Nephron progenitor cell (in vitro differentiated cells): ENCODE measurements around the gene HAL.

ENCODE experiments used
- DNase-seq: peaks from one replicate; pipeline ENCODE4 v3.0.0; 2021
- H3K27ac Mint-ChIP-seq: 2 replicates; pipeline ENCODE4 v1.8.0; 2021; ENCODE audit warnings: mild to moderate bottlenecking, moderate library complexity, mixed read lengths
- H3K27me3 Mint-ChIP-seq: 2 replicates; pipeline ENCODE4 v1.8.0; 2021; ENCODE audit warnings: mild to moderate bottlenecking, low read depth, mixed read lengths; ENCODE audit not compliant: poor library complexity
- H3K36me3 Mint-ChIP-seq: 2 replicates; pipeline ENCODE4 v1.8.0; 2021; ENCODE audit warnings: low read depth, mixed read lengths
- H3K4me1 Mint-ChIP-seq: 2 replicates; pipeline ENCODE4 v1.8.0; 2021; ENCODE audit warnings: mixed read lengths
- H3K4me3 Mint-ChIP-seq: 2 replicates; pipeline ENCODE4 v1.8.0; 2021; ENCODE audit warnings: mild to moderate bottlenecking, moderate library complexity, mixed read lengths
- H3K9me3 Mint-ChIP-seq: 2 replicates; pipeline ENCODE4 v1.8.0; 2021; ENCODE audit warnings: mild to moderate bottlenecking, moderate library complexity, mixed read lengths
- CTCF ChIP-seq: fragments of 200-600 bp; sonication (generic); IDR thresholded peaks from 2 replicates; pipeline ENCODE4 v1.5.0; 2021; ENCODE audit warnings: antibody characterized with exemption

The HAL gene

GRCh38 chr12:96020314-96021003 lies 24.3 kb upstream of the HAL start:
- no peak for TF ChIP-seq CTCF
- Mint-ChIP-seq H3K27me3 (no peaks in the 10 kb centered on the region), H3K27ac (no peak overlapping the region), H3K9me3 (no peaks in the 10 kb centered on the region), H3K36me3 (peaks cover 71% of the 10 kb centered on the region), H3K4me1 (no peaks in the 10 kb centered on the region), H3K4me3 (no peak overlapping the region)
- DNase-seq = no peak

DNA sequence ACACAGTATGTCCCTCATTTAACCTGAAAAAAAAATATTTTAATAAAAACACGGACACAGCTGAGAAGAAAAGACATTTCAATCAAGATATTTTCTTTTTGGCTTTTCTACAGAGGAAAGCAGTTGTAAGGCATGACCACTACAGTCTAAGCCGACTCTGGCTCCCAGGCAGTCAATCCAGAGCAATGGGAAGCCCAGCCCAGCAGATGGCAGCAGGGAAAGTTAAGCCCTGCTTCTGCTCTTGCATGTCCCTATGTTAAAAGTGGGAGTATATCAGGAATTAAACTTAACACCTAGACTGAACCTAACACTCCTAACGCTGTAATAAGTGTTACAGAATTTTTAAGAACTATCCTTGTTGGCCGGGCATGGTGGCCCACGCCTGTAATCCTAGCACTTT lies 19.5 kb upstream of the HAL start:
- Mint-ChIP-seq H3K27ac (no peak overlapping the region), H3K36me3 (peaks cover 68% of the 10 kb centered on the region), H3K27me3 (no peaks in the 10 kb centered on the region), H3K4me3 (no peak overlapping the region), H3K9me3 (no peaks in the 10 kb centered on the region), H3K4me1 (no peaks in the 10 kb centered on the region)
- peak; percentile 33 for TF ChIP-seq CTCF
- peak; percentile 29 for DNase-seq

DNA sequence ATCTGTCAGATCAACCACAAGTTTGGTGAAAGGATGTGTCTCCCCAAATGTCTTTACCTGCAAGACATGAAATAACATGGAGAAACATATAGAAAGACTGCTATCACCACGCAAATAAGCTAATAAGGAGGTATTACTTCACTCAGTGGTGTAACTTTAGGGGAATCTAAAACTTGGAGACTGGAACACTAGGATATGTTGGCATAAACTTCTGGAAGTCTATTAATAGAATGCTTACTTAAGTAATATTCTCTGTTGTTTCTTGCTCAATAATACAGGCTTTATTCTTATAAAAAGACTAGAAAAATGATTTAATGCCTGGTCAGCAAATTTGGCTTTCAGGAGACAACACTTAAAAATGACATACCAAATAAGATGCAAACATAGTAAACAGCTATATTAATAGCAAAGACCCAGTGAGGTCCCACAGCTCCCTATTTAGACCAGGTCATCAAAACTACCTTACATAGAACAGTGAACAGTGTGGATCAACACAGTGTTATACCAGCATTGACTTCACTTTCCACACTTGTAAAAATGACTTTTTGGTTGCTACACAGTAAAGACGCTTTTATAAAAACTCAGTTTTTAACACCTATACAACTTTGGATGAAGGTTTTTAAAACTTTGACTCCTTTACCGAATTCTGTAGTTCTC lies 18.9 kb upstream of the HAL start:
- no peaks in the 10 kb centered on the region for H3K9me3 Mint-ChIP-seq
- no peaks in the 10 kb centered on the region for H3K4me1 Mint-ChIP-seq
- no peak for TF ChIP-seq CTCF
- H3K4me3 Mint-ChIP-seq = no peak overlapping the region
- H3K36me3 Mint-ChIP-seq = peaks cover 69% of the 10 kb centered on the region
- no peak for DNase-seq
- no peaks in the 10 kb centered on the region for H3K27me3 Mint-ChIP-seq
- H3K27ac Mint-ChIP-seq = no peak overlapping the region

GRCh38 chr12:96007729-96008128 lies 11.6 kb upstream of the HAL start:
- no peak for TF ChIP-seq CTCF
- no peaks in the 10 kb centered on the region for H3K9me3 Mint-ChIP-seq
- H3K27me3 Mint-ChIP-seq = no peaks in the 10 kb centered on the region
- H3K36me3 Mint-ChIP-seq = peaks cover 60% of the 10 kb centered on the region
- H3K27ac Mint-ChIP-seq = no peak overlapping the region
- H3K4me1 Mint-ChIP-seq = no peaks in the 10 kb centered on the region
- H3K4me3 Mint-ChIP-seq = no peak overlapping the region
- DNase-seq = no peak

DNA sequence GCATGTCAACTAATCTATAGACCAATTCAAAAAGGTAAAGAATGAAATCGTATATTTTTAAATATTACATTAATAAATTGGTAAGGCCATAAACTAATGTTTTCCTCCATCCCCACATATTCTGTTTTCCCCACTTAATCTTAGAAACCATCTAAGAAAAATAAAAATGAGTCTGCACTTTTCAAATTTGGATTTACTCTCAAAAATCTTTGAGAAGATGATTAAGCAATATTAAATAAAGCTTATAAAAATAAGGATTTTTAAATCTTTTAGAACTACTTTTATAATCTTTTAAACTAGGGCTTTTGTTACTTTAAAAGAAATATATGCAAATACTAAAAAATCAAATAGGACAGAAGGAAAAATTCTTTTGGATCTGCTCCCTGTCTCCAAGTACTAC lies 10.6 kb upstream of the HAL start:
- TF ChIP-seq CTCF = no peak
- Mint-ChIP-seq H3K4me1 (no peaks in the 10 kb centered on the region), H3K27me3 (no peaks in the 10 kb centered on the region), H3K4me3 (no peak overlapping the region), H3K27ac (no peak overlapping the region), H3K36me3 (peaks cover 55% of the 10 kb centered on the region), H3K9me3 (no peaks in the 10 kb centered on the region)
- DNase-seq = no peak

GRCh38 chr12:96000858-96001257 lies 4.7 kb upstream of the HAL start:
- no peak for TF ChIP-seq CTCF
- Mint-ChIP-seq H3K4me1 (peaks cover 11% of the 10 kb centered on the region), H3K4me3 (no peak overlapping the region), H3K27ac (no peak overlapping the region), H3K9me3 (no peaks in the 10 kb centered on the region), H3K27me3 (peaks cover 2% of the 10 kb centered on the region), H3K36me3 (peaks cover 31% of the 10 kb centered on the region)
- DNase-seq = no peak
